HepG2 (cell line): Measurements from ENCODE around the gene SDC1. TPM values are rescaled to one million over a fixed set of nuclear protein-coding genes. Genes with fewer than 3 reads are reported as not detected.

Source experiments
- ARID3A ChIP-seq: IDR thresholded peaks from 2 replicates; pipeline ENCODE4 v1.6.1; 2012; ENCODE audit warnings: low read depth, low read length, improper control_type of control experiment
- FOXA3 ChIP-seq: IDR thresholded peaks from 2 replicates; pipeline ENCODE4 v1.6.1; 2016; ENCODE audit warnings: missing genetic modification reagents, missing compliant biosample characterization
- KDM5B ChIP-seq: sonication (generic); formaldehyde crosslinking; IDR thresholded peaks from 2 replicates; pipeline ENCODE4 v1.4.0; 2020; ENCODE audit warnings: missing genetic modification reagents, mild to moderate bottlenecking, borderline replicate concordance
- MYC ChIP-seq: sonication (generic); formaldehyde crosslinking; IDR thresholded peaks from 2 replicates; pipeline ENCODE4 v1.9.0; 2021; ENCODE audit warnings: missing genetic modification reagents, borderline replicate concordance
- MYNN ChIP-seq: sonication (generic); formaldehyde crosslinking; IDR thresholded peaks from 2 replicates; pipeline ENCODE4 v1.4.0; 2020; ENCODE audit warnings: mild to moderate bottlenecking, low read depth, missing genetic modification reagents
- NFKBIZ ChIP-seq: IDR thresholded peaks from 2 replicates; pipeline ENCODE4 v1.6.1; 2018; ENCODE audit warnings: missing genetic modification reagents, missing compliant biosample characterization
- NR2C2 ChIP-seq: sonication (generic); formaldehyde crosslinking; IDR thresholded peaks from 2 replicates; pipeline ENCODE4 v1.4.0; 2020; ENCODE audit warnings: missing genetic modification reagents, mild to moderate bottlenecking, moderate library complexity, borderline replicate concordance
- PHB2 ChIP-seq: fragments of 450-650 bp; IDR thresholded peaks from 2 replicates; pipeline ENCODE4 v1.6.1; 2018; ENCODE audit not compliant: partially characterized antibody
- SAP130 ChIP-seq: IDR thresholded peaks from 2 replicates; pipeline ENCODE4 v1.6.1; 2016; ENCODE audit warnings: low read depth
- SMAD1 ChIP-seq: sonication (generic); formaldehyde crosslinking; IDR thresholded peaks from 2 replicates; pipeline ENCODE4 v1.4.0; 2020; ENCODE audit warnings: missing genetic modification reagents, low read depth, mild to moderate bottlenecking, borderline replicate concordance
- TOPORS ChIP-seq: sonication (generic); formaldehyde crosslinking; IDR thresholded peaks from 2 replicates; pipeline ENCODE4 v1.8.0; 2023; ENCODE audit warnings: mild to moderate bottlenecking, missing genetic modification reagents
- U2AF1 ChIP-seq: fragments of 200-400 bp; formaldehyde crosslinking; optimal IDR thresholded peaks from 2 replicates; pipeline ENCODE3; 2017; ENCODE audit warnings: mild to moderate bottlenecking, low read depth, low read length
- ZBTB7A ChIP-seq: sonication (generic); formaldehyde crosslinking; IDR thresholded peaks from 2 replicates; pipeline ENCODE4 v1.8.0; 2022; ENCODE audit warnings: mild to moderate bottlenecking, missing genetic modification reagents
- ZBTB8A ChIP-seq: sonication (generic); formaldehyde crosslinking; IDR thresholded peaks from 2 replicates; pipeline ENCODE4 v1.4.0; 2020; ENCODE audit warnings: mild to moderate bottlenecking, low read depth, missing genetic modification reagents, borderline replicate concordance
- ZMAT5 ChIP-seq: sonication (generic); formaldehyde crosslinking; IDR thresholded peaks from 2 replicates; pipeline ENCODE4 v1.5.0; 2020; ENCODE audit warnings: mild to moderate bottlenecking, low read depth, missing genetic modification reagents, borderline replicate concordance
- ZNF446 ChIP-seq: sonication (generic); formaldehyde crosslinking; IDR thresholded peaks from 2 replicates; pipeline ENCODE4 v1.5.0; 2020; ENCODE audit warnings: mild to moderate bottlenecking, missing genetic modification reagents
- ZNF609 ChIP-seq: sonication (generic); formaldehyde crosslinking; IDR thresholded peaks from 2 replicates; pipeline ENCODE4 v1.4.0; 2020; ENCODE audit warnings: mild to moderate bottlenecking, missing genetic modification reagents, borderline replicate concordance
- ZNF672 ChIP-seq: sonication (generic); formaldehyde crosslinking; IDR thresholded peaks from 2 replicates; pipeline ENCODE4 v1.8.1; 2022; ENCODE audit warnings: missing genetic modification reagents
- ZSCAN9 ChIP-seq: IDR thresholded peaks from 2 replicates; pipeline ENCODE4 v1.6.1; 2016; ENCODE audit warnings: borderline replicate concordance
- polyA plus RNA-seq, 8 experiments: library from polyadenylated mRNA; depleted of rRNA in 3 of 8; stranded (reverse) in 7 of 8; unstranded in 1 of 8; fragments of >200 nt; fragmentation: Illumina TruSeq in 4 of 8; extraction: Trizol in 4 of 8; gene quantifications; 2 replicates each; pipeline versions ENCODE4 v1.2.1 to v1.2.3, GENCODE V29; 2011 to 2016; ENCODE audit warnings: low read depth in 4 of 8, missing spikeins in 1 of 8, mixed read lengths in 1 of 8; ENCODE audit not compliant: insufficient read depth in 1 of 8
- total RNA-seq, 5 experiments: library from RNA; depleted of rRNA; stranded (reverse); fragments of >200 nt; fragmentation: Illumina TruSeq; extraction: Trizol; gene quantifications; 2 replicates each; pipeline ENCODE4 v1.2.3, GENCODE V29; 2016; ENCODE audit warnings: low read depth in 1 of 5
- TF ChIP-seq, protein P1 (sequence below): sonication (generic); formaldehyde crosslinking; IDR thresholded peaks from 2 replicates; pipeline ENCODE4 v1.8.1; 2023; ENCODE audit warnings: mild to moderate bottlenecking, inconsistent platforms, moderate library complexity, missing genetic modification reagents, borderline replicate concordance
- TF ChIP-seq, protein P2 (sequence below): sonication (generic); formaldehyde crosslinking; IDR thresholded peaks from 2 replicates; pipeline ENCODE4 v1.5.0; 2020; ENCODE audit warnings: missing genetic modification reagents, mild to moderate bottlenecking, borderline replicate concordance

The SDC1 gene
- total and polyA plus RNA-seq, 2 of the 13 experiments (the other 11 are each of a cell fraction or from before 2014, with no cell fraction given), result 108 to 119 TPM

DNA sequence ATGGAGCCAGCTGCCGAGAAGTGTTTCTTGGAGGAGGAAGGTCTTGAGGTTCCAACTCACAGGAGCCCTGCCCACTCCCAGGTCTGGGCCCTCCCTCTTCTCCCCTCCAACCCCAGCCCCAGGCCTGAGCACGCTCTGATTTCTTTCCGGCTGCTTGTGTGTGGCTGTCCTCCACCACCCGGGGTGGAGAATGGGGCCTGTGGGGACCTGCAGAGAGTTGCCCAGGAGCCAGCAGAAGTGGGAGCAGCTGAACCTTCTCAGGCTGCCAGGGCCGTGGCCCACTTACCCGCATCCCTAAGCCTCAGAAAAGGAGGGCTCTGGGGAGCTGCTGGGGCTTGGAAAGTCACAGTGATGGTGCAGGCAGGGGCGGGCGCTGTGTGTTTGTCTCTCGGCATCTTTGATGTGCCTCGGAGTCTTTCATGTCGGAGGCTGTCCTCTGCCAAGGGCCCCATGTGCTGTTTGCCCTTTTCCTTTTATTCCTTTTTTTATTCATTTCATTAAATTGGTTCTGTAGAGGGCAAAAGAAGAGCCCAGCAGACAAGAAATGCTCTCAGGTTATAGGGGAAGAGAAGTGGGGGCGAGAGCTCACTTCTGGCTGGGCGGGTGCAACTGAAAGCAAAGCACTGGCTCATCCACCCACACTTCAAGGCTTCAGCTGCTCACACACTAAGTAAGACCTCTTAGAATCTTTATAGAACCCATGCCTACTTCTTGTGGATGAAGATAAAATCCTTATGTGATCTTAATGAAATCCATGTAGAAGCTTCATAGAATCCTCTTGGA lies 52.5 kb downstream of the SDC1 start (continued):
- TF ChIP-seq ZNF609 (CRISPR knock-in tag), result peak; percentile 56; the same call in 1 of the 2 replicates
- no peak for TF ChIP-seq NFKBIZ
- no peak for TF ChIP-seq U2AF1
- peak; percentile 42; the same call in 1 of the 2 replicates for TF ChIP-seq SAP130 (CRISPR knock-in tag)
- TF ChIP-seq, protein P1, sequence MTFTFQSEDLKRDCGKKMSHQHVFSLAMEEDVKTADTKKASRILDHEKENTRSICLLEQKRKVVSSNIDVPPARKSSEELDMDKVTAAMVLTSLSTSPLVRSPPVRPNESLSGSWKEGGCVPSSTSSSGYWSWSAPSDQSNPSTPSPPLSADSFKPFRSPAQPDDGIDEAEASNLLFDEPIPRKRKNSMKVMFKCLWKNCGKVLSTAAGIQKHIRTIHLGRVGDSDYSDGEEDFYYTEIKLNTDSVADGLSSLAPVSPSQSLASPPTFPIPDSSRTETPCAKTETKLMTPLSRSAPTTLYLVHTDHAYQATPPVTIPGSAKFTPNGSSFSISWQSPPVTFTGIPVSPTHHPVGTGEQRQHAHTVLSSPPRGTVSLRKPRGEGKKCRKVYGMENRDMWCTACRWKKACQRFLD, result no peak
- no peak for TF ChIP-seq ZNF672 (CRISPR knock-in tag)
- TF ChIP-seq, protein P2, sequence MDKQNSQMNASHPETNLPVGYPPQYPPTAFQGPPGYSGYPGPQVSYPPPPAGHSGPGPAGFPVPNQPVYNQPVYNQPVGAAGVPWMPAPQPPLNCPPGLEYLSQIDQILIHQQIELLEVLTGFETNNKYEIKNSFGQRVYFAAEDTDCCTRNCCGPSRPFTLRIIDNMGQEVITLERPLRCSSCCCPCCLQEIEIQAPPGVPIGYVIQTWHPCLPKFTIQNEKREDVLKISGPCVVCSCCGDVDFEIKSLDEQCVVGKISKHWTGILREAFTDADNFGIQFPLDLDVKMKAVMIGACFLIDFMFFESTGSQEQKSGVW (CRISPR knock-in tag), result no peak
- no peak for TF ChIP-seq SMAD1 (CRISPR knock-in tag)
- no peak for TF ChIP-seq ZMAT5 (CRISPR knock-in tag)
- TF ChIP-seq ARID3A, result 0 out of 2 replicates have a peak, but pooled peaks have one; percentile 32
- no peak for TF ChIP-seq MYC (CRISPR knock-in tag)
- TF ChIP-seq ZNF446, result no peak
- no peak for TF ChIP-seq ZBTB8A (CRISPR knock-in tag)
- TF ChIP-seq KDM5B (CRISPR knock-in tag), result no peak
- TF ChIP-seq TOPORS (CRISPR knock-in tag), result no peak
- no peak for TF ChIP-seq PHB2
- TF ChIP-seq FOXA3, result peak; percentile 65
- no peak for TF ChIP-seq MYNN (CRISPR knock-in tag)
- peak; percentile 56; the same call in 1 of the 2 replicates for TF ChIP-seq ZSCAN9
- no peak for TF ChIP-seq NR2C2 (CRISPR knock-in tag)
- TF ChIP-seq ZBTB7A (CRISPR knock-in tag), result no peak
